ENCODE results near the gene SLC29A3. TPM values are rescaled to one million over a fixed set of nuclear protein-coding genes. Genes with fewer than 3 reads are reported as not detected.

SLC29A3 gene
- total and polyA plus RNA-seq, 2 of the 8 experiments (the other 6 are each of a cell fraction or from before 2014, with no cell fraction given) = 14.0 to 24.6 TPM

DNA sequence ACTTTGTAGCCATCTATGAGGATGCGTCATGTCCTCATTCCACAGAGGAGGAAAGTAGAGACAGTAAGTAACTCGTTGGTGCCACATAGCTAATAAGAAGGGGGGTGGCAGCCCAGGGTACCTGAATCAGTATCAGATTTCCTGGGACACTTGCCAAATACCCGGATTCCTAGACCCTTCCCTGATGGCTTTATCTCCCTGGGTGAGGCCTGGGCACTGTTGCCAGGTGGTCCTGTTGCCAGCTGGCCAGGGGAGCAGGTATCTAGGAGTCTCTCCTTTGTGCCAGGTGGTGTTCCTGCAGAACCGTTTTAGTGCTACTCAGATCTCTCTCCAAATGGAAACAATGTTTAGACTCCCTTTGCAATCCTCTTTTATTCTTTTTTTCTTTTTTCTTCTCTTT is 12.7 kb downstream of the SLC29A3 start:
- 89% methylated on average over 4 of the region's 4 CpGs; no CpG with 5 or more reads in 1 of the 2 experiments for WGBS, 2 experiments (ENCODE audit: extremely low coverage in 1 of 2, insufficient coverage in 1 of 2, insufficient read length in 1 of 2, insufficient replicate concordance in 2 of 2, low coverage in 1 of 2, low lambda C conversion rate in 2 of 2, missing lambda C conversion rate in 1 of 2)
- H3K4ac ChIP-seq (replicated peaks; ENCODE audit: insufficient read length, low read depth, low read length) = no peak overlapping the region
- H3K36me3 ChIP-seq (ENCODE audit: control insufficient read depth in 2 of 4, insufficient read depth in 4 of 4, low read length in 3 of 4) = peaks cover 0 to 8% (median 2%) of the 10 kb centered on the region in 4 experiments; a peak in 3 of 8 replicates
- TF ChIP-seq KDM4A (IDR thresholded peaks at IDR 0.05; ENCODE audit: low read depth, low read length, severe bottlenecking) (no peak), BACH1 (IDR thresholded peaks at IDR 0.05; ENCODE audit: low read length) (no peak), NANOG (IDR thresholded peaks at IDR 0.05; ENCODE audit: insufficient read depth, low read depth, low read length, poor library complexity, severe bottlenecking) (no peak), TBP (IDR thresholded peaks at IDR 0.05; ENCODE audit: low read depth, low read length) (no peak), SP1 (IDR thresholded peaks at IDR 0.05; ENCODE audit: low read depth, low read length) (no peak), CHD1 (IDR thresholded peaks at IDR 0.05; ENCODE audit: low read depth, low read length) (no peak), MAFK (IDR thresholded peaks at IDR 0.05; ENCODE audit: low read depth, low read length) (no peak), PHF8 (conservative IDR thresholded peaks at IDR 0.05; ENCODE audit: low read depth, low read length) (no peak)
- TF ChIP-seq, protein P1, sequence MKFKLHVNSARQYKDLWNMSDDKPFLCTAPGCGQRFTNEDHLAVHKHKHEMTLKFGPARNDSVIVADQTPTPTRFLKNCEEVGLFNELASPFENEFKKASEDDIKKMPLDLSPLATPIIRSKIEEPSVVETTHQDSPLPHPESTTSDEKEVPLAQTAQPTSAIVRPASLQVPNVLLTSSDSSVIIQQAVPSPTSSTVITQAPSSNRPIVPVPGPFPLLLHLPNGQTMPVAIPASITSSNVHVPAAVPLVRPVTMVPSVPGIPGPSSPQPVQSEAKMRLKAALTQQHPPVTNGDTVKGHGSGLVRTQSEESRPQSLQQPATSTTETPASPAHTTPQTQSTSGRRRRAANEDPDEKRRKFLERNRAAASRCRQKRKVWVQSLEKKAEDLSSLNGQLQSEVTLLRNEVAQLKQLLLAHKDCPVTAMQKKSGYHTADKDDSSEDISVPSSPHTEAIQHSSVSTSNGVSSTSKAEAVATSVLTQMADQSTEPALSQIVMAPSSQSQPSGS (IDR thresholded peaks at IDR 0.05; ENCODE audit: low read length) = no peak
- TF ChIP-seq, protein P2, sequence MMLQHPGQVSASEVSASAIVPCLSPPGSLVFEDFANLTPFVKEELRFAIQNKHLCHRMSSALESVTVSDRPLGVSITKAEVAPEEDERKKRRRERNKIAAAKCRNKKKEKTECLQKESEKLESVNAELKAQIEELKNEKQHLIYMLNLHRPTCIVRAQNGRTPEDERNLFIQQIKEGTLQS (IDR thresholded peaks at IDR 0.05; ENCODE audit: insufficient read depth, low read depth, low read length) = no peak

More for the DNA sequence above, 12.7 kb downstream of the SLC29A3 start:
- Histone ChIP-seq H2AFZ (ENCODE audit: low read length) (no peak overlapping the region), H3K79me2 (ENCODE audit: control insufficient read depth in 1 of 2, insufficient read depth in 2 of 2, low read length in 2 of 2) (no peaks in the 10 kb centered on the region), H2BK120ac (replicated peaks; ENCODE audit: low read depth, low read length) (no peak overlapping the region), H4K5ac (ENCODE audit: insufficient read length, low read depth, low read length) (no peak overlapping the region), H3K18ac (ENCODE audit: extremely low read depth, low read length) (no peak overlapping the region), H2BK5ac (ENCODE audit: low read depth, low read length) (no peak overlapping the region), H2AK5ac (ENCODE audit: low read depth, low read length) (no peak overlapping the region), H2BK20ac (ENCODE audit: low read length) (no peak overlapping the region), H4K91ac (replicated peaks; ENCODE audit: insufficient read length, low read length) (no peak overlapping the region), H3K27ac (ENCODE audit: low read depth, low read length) (no peak overlapping the region), H3K4me2 (ENCODE audit: insufficient read depth in 1 of 2, low read depth in 2 of 2, low read length in 2 of 2) (no peak overlapping the region), H3K9ac (replicated peaks in 1 of 4; ENCODE audit: extremely low read depth in 1 of 4, low read depth in 3 of 4, low read length in 3 of 4) (no peak overlapping the region; a peak in 1 of 7 replicates), H3K56ac (replicated peaks; ENCODE audit: insufficient read length, low read depth, low read length) (no peak overlapping the region), H4K20me1 (replicated peaks in 1 of 2; ENCODE audit: control insufficient read depth in 1 of 2, insufficient read depth in 2 of 2, low read length in 2 of 2) (no peaks in the 10 kb centered on the region), H3K79me1 (ENCODE audit: low read depth, low read length) (0 out of 2 replicates have a peak, but pooled peaks cover 6% of the 10 kb centered on the region), H3K23me2 (ENCODE audit: low read depth, low read length) (no peaks in the 10 kb centered on the region), H3K27me3 (replicated peaks in 1 of 4; ENCODE audit: control insufficient read depth in 3 of 4, extremely low read depth in 1 of 4, insufficient read depth in 3 of 4, low read length in 3 of 4) (no peaks in the 10 kb centered on the region), H2BK12ac (ENCODE audit: low read depth, low read length) (no peak overlapping the region), H3K23ac (ENCODE audit: insufficient read length) (no peak overlapping the region), H3K14ac (ENCODE audit: insufficient read length) (no peak overlapping the region), H3K4me1 (replicated peaks in 1 of 4; ENCODE audit: control insufficient read depth in 3 of 4, insufficient read depth in 4 of 4, low read length in 3 of 4) (peaks cover 0 to 9% (median 2%) of the 10 kb centered on the region in 4 experiments; a peak in 4 of 7 replicates), H2BK15ac (ENCODE audit: low read length) (no peak overlapping the region), H3K4me3 (ENCODE audit: extremely low read depth in 1 of 4, insufficient read depth in 2 of 4, low read depth in 3 of 4, low read length in 4 of 4) (no peak overlapping the region), H3K9me3 (ENCODE audit: insufficient read depth in 2 of 2, low read depth in 1 of 2, low read length in 1 of 2) (no peaks in the 10 kb centered on the region), H4K8ac (ENCODE audit: extremely low read depth, insufficient read depth, low read length) (no peak overlapping the region)
- POLR2A ChIA-PET (ENCODE audit: partially characterized antibody) = interaction anchor here (1.7 kb wide), 1 partner anchor 12 kb away, joined by 3 read pairs; no protein-coding TSS in a partner anchor
- DNase-seq (ENCODE audit: low read depth in 1 of 2, low spot score in 2 of 2) (no peak), FAIRE-seq (no peak)
- CTCF ChIA-PET (ENCODE audit: partially characterized antibody) = interaction anchor here (0.6 to 22.4 kb wide), 7 partner anchors 9 to 1524 kb away, joined by 3 to 401 read pairs (median 4); partner anchors contain the start of gene SLC29A3

Data from H1 (cell line).